LNCAP (cell line): ENCODE measurements around the gene TACC2.

ENCODE experiments used
- TF ChIP-seq, protein P1 (sequence below): fragments of 450-650 bp; IDR thresholded peaks from 2 replicates; pipeline ENCODE4 v1.5.1; 2017; ENCODE audit warnings: mild to moderate bottlenecking

The TACC2 gene

DNA sequence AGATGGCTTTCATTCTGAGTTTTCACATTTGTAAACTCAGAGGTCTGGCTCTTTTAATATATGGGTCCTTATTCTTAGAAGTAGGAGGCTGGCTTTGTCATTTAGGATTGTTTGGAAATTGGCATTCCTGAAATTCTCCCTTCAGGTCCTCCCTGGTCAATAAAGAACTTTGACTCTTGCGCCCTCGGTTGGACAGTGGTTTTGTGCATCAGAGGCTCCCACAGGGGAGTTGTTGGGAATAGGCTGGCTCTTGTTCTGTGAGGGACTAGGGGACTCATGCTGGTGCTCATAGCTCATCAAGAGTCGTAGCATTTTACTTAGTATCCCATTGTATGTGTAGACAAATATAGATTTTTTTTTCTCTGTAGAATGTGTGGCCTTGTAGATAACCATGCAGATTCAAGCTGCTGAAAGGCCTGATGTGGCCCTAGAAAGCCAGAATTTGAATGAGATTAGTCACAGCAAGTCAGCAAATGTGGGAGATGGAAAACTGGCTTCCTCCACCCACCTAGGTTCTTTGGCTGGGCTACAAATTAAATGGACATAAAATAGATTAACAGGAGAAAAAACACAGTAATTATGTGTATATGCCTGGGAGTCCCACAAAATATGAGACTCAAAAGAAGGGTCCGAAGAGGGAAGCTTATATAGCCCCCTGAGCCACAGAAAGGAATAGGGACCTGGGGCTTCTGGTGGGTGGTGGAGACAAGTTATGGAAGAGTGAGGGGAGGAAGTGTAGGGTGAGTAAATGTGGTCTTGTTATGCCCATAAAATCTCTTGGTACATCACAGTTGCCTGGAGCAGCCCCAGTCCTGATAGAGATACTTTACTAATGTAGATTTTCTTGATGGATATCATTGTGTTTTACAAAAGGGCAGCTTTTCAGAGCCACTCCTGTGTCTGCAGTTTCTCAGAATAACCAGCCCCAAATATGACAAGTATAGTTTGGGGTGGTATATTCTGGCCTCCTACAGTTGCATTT lies 187.6 kb downstream of the TACC2 start:
- TF ChIP-seq, protein P1, sequence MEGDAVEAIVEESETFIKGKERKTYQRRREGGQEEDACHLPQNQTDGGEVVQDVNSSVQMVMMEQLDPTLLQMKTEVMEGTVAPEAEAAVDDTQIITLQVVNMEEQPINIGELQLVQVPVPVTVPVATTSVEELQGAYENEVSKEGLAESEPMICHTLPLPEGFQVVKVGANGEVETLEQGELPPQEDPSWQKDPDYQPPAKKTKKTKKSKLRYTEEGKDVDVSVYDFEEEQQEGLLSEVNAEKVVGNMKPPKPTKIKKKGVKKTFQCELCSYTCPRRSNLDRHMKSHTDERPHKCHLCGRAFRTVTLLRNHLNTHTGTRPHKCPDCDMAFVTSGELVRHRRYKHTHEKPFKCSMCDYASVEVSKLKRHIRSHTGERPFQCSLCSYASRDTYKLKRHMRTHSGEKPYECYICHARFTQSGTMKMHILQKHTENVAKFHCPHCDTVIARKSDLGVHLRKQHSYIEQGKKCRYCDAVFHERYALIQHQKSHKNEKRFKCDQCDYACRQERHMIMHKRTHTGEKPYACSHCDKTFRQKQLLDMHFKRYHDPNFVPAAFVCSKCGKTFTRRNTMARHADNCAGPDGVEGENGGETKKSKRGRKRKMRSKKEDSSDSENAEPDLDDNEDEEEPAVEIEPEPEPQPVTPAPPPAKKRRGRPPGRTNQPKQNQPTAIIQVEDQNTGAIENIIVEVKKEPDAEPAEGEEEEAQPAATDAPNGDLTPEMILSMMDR: no peak

DNA sequence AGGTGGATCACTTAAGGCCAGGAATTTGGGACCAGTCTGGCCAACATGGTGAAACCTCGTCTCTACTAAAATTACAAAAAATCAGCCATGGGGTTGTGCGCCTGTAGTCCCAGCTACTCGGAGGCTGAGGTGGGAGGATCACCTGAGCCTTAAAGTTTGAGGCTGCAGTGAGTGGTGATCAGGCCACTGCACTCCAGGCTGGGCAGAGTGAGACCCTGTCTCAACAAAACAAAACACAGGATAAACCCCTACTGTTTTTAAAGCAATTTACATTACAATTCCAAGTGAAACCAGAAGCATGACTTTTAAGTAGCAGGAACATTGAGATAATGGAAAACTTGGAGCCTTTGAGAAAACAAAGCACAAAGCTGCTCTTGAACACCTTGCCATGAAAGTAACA lies 189.7 kb downstream of the TACC2 start:
- TF ChIP-seq, protein P1: no peak

DNA sequence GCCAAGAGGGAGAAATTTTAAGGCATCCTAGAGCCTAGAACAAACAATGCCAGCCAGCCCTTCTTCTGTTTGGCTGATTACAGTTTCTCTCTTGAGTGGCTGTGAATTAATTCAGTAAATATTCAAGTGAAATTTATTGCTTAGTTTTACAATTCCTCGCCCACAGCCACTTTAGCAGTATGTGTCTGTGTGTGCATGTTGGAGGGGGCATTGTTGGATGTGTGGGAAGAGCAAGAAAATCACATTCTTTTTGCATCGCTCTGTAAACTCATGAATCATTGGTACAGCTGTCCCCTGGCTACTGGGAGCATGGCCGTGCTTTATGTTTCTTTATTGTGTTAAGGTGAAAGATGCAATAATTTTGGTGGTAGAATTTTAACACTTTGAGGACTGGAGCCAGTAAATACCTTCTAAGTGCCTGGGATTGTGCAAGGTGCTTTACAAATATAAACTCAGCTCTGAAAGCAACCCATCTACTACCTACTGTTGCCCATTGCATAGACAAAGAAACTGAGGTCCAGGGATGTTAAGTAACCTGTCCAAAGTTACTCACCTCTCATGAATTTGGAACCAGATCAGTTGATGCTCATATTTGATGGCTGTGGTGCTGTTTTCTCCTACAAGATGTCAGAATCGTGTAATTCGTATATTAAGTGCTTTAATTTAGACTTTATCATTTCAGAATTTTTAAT lies 192.2 kb downstream of the TACC2 start:
- TF ChIP-seq, protein P1: no peak

DNA sequence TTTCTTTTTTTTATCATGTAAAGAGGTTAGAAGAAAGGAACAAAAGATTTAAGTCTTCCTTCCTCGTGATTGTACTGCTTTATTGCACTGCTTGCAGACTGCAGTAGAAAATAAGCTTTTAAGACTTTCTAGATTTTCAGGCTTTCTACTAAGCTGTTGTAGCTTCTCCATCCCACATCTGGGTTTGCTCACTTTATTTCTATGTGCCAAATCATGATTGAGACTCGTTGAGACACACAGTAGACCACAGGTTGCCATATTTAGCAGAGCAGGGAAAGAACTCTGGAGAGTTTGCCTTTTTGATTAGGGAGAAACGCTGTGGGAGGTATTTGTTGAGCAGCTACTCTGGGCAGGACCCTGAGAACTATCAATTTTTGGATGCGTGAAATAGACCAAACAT lies 192.9 kb downstream of the TACC2 start:
- TF ChIP-seq, protein P1: no peak

DNA sequence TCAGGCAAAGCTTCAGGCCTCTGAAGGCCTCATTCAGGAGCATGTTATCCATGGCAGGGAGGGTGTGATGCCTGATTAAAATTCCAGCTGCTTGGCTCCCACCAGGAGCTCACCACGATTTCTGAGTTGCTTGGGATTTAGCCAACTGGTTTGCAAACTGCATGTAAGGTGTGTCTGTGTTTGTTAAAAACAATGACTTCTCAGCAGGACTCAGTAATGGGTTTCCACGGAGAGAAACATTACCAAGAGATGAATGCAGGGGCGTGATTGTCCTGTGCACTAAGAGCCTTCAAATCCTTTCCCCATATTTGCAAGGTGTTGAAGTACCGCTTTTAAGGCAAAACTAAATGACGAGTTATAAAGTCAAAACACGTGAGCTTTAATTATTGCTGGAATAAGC lies 193.3 kb downstream of the TACC2 start:
- TF ChIP-seq, protein P1: no peak

DNA sequence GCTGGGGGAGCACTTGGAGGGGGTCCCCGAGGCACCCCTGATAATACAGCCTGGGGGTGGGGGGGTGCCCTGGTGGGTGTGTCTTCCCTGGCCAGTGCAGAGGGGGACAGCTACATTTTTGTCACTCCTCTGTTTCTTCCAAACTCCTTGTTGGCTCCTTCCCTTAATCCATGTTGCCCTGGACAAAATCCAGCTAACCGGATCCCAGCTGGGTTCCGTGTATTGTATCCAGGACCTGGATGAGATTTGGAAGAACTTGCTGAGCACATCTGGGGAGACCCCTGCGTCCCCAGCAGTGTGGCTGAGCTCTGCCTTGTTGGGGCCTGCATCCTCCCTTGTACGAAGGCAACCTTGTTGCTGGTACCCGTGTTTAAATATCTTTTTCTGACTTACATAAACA lies 195.3 kb downstream of the TACC2 start:
- TF ChIP-seq, protein P1: no peak

DNA sequence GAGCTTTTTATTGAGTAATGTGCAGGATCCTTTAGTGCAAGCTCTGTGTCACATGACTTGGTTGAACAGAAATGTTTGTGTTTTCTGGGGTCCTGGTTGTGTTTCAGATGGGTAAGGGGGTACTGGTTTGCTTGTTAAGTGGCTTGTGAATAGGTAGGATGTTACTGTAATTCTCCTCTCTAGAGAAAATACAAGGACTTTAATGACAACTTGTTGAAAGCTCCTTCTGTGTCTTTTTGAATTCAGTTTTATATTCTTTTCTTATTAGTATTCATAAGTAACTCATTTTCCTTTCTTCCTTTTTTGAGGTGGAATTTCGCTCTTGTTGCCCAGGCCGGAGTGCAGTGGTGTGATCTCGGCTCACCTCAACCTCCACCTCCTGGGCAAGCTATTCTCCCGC lies 196.7 kb downstream of the TACC2 start:
- TF ChIP-seq, protein P1: no peak
